GM18858 (cell line): ENCODE results near the gene NFAT5.

ENCODE experiments used
- ATAC-seq: cut with Tn5 transposase; IDR thresholded peaks from one replicate; pipeline ENCODE4 v1.9.1; 2021; ENCODE audit not compliant: unreplicated experiment

Gene NFAT5

GRCh38 chr16:69701866-69702265 lies 136.1 kb downstream of the NFAT5 start:
- no peak for ATAC-seq

DNA sequence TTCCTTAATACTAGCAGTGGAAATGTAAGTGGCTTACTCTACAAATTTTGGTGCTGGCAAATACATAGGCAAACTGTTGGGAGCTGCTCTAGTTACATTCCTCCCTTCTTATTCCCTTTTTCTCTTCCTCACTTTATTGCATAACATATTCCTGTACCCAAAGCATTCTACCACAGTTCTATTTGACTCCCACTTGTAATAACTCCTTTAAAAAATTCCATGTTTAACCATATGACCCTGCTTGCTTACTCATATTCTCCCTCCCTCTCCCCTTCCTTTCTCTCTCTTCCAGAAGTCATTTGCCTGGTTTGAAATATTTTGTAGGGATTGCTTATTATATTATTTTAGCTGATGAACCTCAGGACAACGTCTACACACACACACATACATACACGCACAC lies 137.9 kb downstream of the NFAT5 start:
- ATAC-seq: no peak

- ATAC-seq: no peak
Measured at GRCh38 chr16:69706256-69706974, 140.6 kb downstream of the NFAT5 start.

DNA sequence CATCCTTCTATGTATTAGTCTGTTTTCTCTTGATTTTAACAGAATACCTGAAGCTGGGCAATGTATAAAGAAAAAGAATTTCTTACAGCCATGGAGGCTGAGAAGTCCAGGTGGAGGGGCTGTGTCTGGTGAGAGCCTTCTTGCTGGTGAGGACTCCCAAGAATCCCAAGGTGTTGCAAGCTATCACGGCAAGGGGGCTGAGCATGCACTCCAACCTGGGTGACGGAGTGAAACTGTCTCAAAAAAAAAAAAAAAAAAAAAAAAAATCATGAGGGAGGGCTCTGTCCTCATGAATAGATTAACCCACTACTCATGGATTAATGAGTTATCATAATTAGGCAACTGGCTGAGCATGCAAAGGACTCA lies 141.2 kb downstream of the NFAT5 start:
- ATAC-seq: no peak

DNA sequence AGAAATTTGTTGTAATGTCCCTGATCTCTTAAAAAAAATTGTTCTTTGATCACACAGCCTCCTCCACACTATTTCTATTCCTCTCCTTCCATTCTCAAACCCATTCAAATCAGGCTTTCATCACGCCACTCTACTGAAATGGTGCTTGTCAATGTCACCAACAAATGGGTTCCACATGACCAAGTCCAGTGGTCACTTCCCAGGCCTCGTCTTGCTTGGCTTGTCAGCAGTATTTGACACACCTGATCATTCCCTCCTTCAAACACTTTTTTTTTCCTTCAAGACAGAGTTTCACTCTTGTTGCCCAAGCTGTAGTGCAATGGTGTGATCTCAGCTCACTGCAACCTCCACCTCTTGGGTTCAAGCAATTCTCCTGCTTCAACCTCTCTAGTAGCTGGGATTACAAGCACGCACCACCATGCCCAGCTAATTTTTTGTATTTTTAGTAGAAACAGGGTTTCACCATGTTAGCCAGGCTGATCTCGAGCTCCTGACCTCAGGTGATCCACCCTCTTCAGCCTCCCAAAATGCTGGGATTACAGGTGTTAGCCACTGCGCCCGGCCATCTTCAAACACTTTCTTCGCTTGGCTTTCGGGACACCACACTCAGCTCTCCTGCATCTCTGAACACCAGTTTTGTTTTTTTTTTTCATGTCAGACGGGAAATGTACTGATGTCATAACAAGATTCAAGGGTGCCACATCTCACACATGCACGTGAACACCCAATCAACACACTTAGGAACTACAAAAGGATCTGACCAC lies 142.3 kb downstream of the NFAT5 start:
- ATAC-seq: no peak

GRCh38 chr16:69709456-69710084 lies 143.8 kb downstream of the NFAT5 start:
- no peak for ATAC-seq

GRCh38 chr16:69711115-69711740 lies 145.5 kb downstream of the NFAT5 start:
- ATAC-seq: no peak

DNA sequence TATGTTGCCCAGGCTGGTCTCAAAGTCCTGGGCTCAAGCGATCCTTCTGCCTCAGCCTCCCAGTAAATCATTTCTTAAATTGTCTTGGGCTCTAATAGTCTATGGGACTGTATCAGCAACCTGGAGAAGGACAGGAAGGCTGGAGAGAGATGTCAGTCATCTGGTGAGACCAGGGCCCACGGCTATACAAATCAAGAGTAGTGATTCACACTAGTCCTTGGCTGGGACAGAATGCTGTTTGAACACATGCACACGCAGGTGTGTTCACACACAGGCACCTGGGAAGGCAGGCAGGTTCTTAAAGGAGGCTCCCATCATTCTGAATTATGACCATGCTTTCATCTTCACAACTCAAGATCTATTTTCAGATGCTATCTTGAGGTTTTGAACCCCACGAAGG lies 146.5 kb downstream of the NFAT5 start:
- no peak for ATAC-seq

DNA sequence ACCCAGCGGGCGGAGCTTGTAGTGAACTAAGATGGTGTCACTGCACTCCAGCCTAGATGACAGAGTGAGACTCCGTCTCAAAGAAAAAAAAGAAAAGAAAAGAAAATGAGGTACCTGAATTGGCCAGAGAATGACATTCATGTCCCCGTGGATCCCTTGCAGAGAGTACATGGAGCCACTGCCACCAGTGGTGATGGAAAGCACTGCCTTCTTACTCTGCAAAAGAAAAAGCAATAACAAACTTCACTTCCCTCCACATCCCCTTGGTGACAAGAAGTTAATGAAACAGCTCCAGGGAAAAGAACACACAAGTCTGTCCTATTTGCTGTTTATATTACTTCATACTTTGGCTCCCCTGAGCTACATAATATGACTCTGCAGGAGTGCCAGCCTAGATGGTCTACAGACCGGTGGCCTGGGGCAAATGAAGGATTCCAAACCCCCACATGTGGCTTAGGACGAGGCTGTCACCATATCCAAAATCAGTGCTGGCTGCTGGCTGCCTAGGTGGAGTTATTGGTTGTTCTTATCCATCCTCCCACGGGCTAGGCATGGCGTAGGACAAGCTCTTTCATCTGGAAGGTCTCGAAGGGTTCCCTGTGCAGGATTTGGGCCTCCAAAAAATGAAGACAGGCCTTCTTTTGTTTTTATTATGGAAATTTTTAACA lies 147.3 kb downstream of the NFAT5 start:
- no peak for ATAC-seq

DNA sequence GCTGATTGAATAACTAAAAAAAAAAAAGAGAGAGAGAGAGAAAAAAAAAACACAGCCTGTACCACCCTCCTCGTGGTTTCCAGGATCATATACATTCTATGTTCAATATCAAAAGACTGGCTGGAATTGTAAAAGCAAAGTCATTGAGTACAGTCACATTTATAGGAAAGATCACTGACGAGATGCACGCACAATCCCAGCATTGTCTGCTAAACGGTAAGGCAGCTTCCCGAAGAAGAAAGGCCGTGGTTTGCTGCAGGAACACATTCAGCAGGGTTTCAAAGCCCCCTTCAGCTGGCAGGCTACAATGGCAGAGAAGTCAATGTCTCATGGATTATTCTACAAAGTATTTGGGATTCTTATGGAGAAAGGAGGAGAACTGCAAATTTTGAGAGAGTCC lies 151.3 kb downstream of the NFAT5 start:
- ATAC-seq: no peak

GRCh38 chr16:69718111-69718764 lies 152.5 kb downstream of the NFAT5 start:
- ATAC-seq: no peak

- ATAC-seq: no peak
Measured at GRCh38 chr16:69720822-69721430, 155.2 kb downstream of the NFAT5 start.

DNA sequence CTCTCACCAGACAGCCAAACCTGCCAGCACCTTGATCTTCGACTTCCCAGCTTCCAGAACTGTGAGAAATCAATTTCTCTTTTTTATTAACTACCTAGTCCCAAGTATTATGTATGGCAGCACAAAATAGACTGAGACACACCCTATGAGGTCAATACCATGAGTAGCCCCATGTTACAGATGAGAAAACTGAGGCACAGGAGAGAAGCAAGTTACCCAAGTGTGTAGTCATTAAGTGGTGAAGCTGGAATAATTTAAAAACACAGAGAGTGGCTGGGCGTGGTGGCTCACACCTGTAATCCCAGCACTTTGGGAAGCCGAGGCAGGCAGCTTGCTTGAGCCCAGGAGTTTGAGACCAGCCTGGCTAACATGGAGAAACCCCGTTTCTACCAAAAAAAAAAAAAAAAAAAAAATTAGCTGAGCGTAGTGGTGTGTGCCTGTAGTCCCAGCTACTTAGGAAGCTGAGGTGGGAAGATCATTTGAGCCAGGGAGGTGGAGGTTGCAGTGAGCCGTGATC lies 155.7 kb downstream of the NFAT5 start:
- no peak for ATAC-seq

DNA sequence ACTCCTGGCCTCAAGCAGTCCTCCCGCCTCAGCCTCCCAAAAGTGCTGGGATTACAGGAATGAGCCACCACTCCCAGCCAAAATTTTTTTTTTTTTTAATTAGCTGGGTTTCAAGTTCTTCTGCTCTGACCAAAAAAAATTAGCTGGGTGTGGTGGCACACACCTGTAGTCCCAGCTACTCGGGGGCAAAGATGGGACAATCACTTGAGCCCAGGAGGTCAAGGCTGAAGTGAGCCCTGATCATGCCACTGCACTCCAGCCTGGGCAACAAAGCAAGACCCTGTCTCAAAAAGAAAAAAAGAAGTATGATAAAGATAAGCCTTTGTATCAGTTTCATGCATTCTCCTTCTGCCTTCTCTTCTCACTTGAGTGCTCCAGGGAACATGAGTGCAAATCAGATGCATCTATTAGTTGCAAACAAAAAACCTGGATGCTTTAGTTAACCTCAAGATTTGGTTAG lies 158.7 kb downstream of the NFAT5 start:
- no peak for ATAC-seq

GRCh38 chr16:69724981-69725479 lies 159.3 kb downstream of the NFAT5 start:
- ATAC-seq: no peak

DNA sequence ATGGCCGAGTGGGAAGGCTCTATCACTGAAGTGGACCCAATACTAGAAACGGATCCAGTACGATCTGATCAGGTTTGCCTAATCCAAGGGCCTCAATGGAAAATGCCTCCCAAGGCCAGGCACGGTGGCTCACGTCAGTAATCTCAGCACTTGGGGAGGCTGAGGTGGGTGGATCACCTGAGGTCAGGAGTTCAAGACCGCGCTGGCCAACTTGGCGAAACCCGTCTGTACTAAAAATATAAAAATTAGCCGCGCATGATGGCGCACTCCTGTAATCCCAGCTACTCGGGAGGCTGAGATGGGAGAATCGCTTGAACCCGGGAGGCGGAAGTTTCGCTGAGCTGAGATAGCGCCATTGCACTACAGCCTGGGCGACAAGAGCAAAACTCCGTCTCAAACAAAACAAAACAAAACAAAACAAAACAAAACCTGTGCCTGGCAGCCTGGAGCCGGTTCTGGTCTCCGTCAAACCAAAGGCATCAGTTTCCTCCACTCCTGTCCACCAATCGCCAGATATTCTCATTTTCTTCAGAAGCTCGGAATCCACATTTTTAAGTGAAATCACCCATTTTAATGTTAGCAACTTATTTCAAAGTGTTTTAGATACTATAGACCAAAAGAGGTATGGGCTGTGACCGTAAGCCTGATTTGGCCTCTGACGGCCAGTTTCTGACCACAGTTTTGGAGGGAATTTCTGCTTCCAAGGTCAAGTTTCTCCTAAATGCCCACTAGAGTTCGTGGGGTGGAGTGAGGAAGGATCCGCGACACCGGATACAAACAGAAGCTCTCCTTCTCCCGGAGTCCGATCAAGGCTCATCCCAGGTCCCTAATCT lies 159.9 kb downstream of the NFAT5 start:
- ATAC-seq: no peak

- ATAC-seq: peak; percentile 92
Measured at GRCh38 chr16:69726313-69727060, 160.7 kb downstream of the NFAT5 start, which contains the start of gene NQO1. NQO1 (minus strand) TSS chr16:69726560; CDS start chr16:69726439, 121 bp downstream.

DNA sequence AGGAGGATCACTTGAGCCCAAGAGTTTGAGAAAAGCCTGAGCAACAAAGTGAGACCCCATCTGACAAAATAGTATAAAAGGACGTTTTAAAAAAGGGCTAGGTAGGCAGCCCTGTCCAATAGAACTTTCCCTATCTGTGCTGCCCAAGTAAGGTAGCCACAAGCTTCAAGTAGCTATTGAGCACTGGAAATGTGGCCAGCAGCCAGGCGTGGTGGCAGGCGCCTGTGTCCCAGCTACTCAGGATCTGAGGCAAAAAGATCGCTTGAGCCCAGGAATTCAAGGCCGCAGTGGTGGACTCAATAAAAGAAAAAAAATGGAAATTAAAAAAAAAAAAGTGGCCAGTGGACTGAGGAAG lies 162.1 kb downstream of the NFAT5 start:
- no peak for ATAC-seq
